Trophoblast cell (in vitro differentiated cells and primary cell): ENCODE results near the gene HLTF.

ENCODE experiments used
- DNase-seq, 2 donors: peaks; one replicate each; pipeline ENCODE4 v3.0.0-alpha.2; 2016
- H2AFZ ChIP-seq: 2 replicates; pipeline ENCODE4 v1.6.1; 2013; ENCODE audit warnings: low read length, moderate library complexity, mild to moderate bottlenecking; ENCODE audit not compliant: insufficient read depth, poor library complexity
- H2AK5ac ChIP-seq: 2 replicates; pipeline ENCODE4 v1.6.1; 2013; ENCODE audit warnings: mild to moderate bottlenecking, low read length
- H2BK120ac ChIP-seq: 2 replicates; pipeline ENCODE4 v1.6.1; 2013; ENCODE audit warnings: low read length, mild to moderate bottlenecking, moderate library complexity; ENCODE audit not compliant: insufficient read depth, poor library complexity
- H2BK12ac ChIP-seq: 2 replicates; pipeline ENCODE4 v1.6.1; 2013; ENCODE audit warnings: mild to moderate bottlenecking, low read length, moderate library complexity
- H2BK5ac ChIP-seq: 2 replicates; pipeline ENCODE4 v1.6.1; 2013; ENCODE audit warnings: low read length, low read depth, moderate library complexity, mild to moderate bottlenecking; ENCODE audit not compliant: poor library complexity
- H3K14ac ChIP-seq: 2 replicates; pipeline ENCODE4 v1.6.1; 2013; ENCODE audit warnings: mild to moderate bottlenecking, low read length
- H3K18ac ChIP-seq: 2 replicates; pipeline ENCODE4 v1.6.1; 2013; ENCODE audit warnings: mild to moderate bottlenecking, low read length
- H3K23ac ChIP-seq: 2 replicates; pipeline ENCODE4 v1.6.1; 2013; ENCODE audit warnings: low read length
- H3K27ac ChIP-seq: 2 replicates; pipeline ENCODE4 v1.5.1; 2013; ENCODE audit warnings: low read depth, mild to moderate bottlenecking, inconsistent platforms, low read length, moderate library complexity
- H3K27me3 ChIP-seq: 2 replicates; pipeline ENCODE4 v1.6.1; 2013; ENCODE audit warnings: inconsistent platforms, mild to moderate bottlenecking, low read length, moderate library complexity; ENCODE audit not compliant: insufficient read depth
- H3K36me3 ChIP-seq, 2 experiments: 1 replicate in 1 of 2; 2 replicates in 1 of 2; pipeline ENCODE4 v1.6.1; 2013; ENCODE audit warnings: low read length in 2 of 2, mild to moderate bottlenecking in 2 of 2, moderate library complexity in 1 of 2; ENCODE audit not compliant: insufficient read depth in 2 of 2, control insufficient read depth in 1 of 2
- H3K4ac ChIP-seq: 2 replicates; pipeline ENCODE4 v1.6.1; 2013; ENCODE audit warnings: low read depth, mild to moderate bottlenecking, low read length, moderate library complexity
- H3K4me1 ChIP-seq, 2 experiments: 1 replicate in 1 of 2; 2 replicates in 1 of 2; pipeline ENCODE4 v1.6.1; 2013; ENCODE audit warnings: low read length in 2 of 2, mild to moderate bottlenecking in 2 of 2, moderate library complexity in 1 of 2; ENCODE audit not compliant: insufficient read depth in 2 of 2, control insufficient read depth in 1 of 2
- H3K4me2 ChIP-seq: 2 replicates; pipeline ENCODE4 v1.6.1; 2013; ENCODE audit warnings: inconsistent platforms, mild to moderate bottlenecking, low read length, moderate library complexity
- H3K4me3 ChIP-seq: 2 replicates; pipeline ENCODE4 v1.5.1; 2013; ENCODE audit warnings: mild to moderate bottlenecking, low read depth, low read length, inconsistent platforms
- H3K79me1 ChIP-seq: one replicate; pipeline ENCODE4 v1.6.1; 2013; ENCODE audit warnings: low read length
- H3K79me2 ChIP-seq: 2 replicates; pipeline ENCODE4 v1.6.1; 2013; ENCODE audit warnings: low read length, mild to moderate bottlenecking; ENCODE audit not compliant: control insufficient read depth, insufficient read depth, poor library complexity
- H3K9ac ChIP-seq: 2 replicates; pipeline ENCODE4 v1.6.1; 2013; ENCODE audit warnings: mild to moderate bottlenecking, low read length
- H3K9me3 ChIP-seq: 2 replicates; pipeline ENCODE4 v1.6.1; 2013; ENCODE audit warnings: low read depth, mild to moderate bottlenecking, control low read depth, inconsistent platforms, low read length; ENCODE audit not compliant: insufficient read depth
- H4K12ac ChIP-seq: 2 replicates; pipeline ENCODE4 v1.6.1; 2013; ENCODE audit warnings: low read depth, mild to moderate bottlenecking, low read length, moderate library complexity
- H4K8ac ChIP-seq: 2 replicates; pipeline ENCODE4 v1.6.1; 2013; ENCODE audit warnings: low read depth, mild to moderate bottlenecking, low read length, moderate library complexity
- H4K91ac ChIP-seq: one replicate; pipeline ENCODE4 v1.6.1; 2013; ENCODE audit warnings: low read depth, mild to moderate bottlenecking, low read length, moderate library complexity
- WGBS: extraction: QIAGEN DNeasy Blood & Tissue Kit; methylation state at CpG from one replicate; pipeline ENCODE4 v1.1.7; 2013; ENCODE audit warnings: missing lambda C conversion rate; ENCODE audit not compliant: insufficient read length, insufficient coverage; ENCODE audit errors: extremely low coverage; 5-methylcytosine and 5-hydroxymethylcytosine counted together

The HLTF gene

GRCh38 chr3:149087208-149087607 lies 875 bp upstream of the HLTF start:
- no peak overlapping the region for H3K18ac ChIP-seq

GRCh38 chr3:149085828-149086231 lies 503 bp downstream of the HLTF start:
- H2BK120ac ChIP-seq = no peak overlapping the region
- H3K4me2 ChIP-seq = peak overlapping the region; percentile 82
- peak overlapping the region; percentile 65 for H4K12ac ChIP-seq
- H2BK5ac ChIP-seq = no peak overlapping the region
- WGBS = no CpG with 5 or more reads among the region's 21 CpGs
- DNase-seq = no peak
- no peak overlapping the region for H3K23ac ChIP-seq
- H3K79me2 ChIP-seq = peaks cover 3% of the 10 kb centered on the region
- H3K9ac ChIP-seq = no peak overlapping the region
- peak overlapping the region; percentile 81 for H4K91ac ChIP-seq
- H3K14ac ChIP-seq = peak overlapping the region; percentile 88
- peak overlapping the region; percentile 97 for H2AFZ ChIP-seq
- peak overlapping the region; percentile 74 for H4K8ac ChIP-seq
- H3K36me3 ChIP-seq = no peaks in the 10 kb centered on the region
- H2BK12ac ChIP-seq = no peak overlapping the region
- peaks cover 3% of the 10 kb centered on the region for H3K9me3 ChIP-seq
- H3K4ac ChIP-seq = no peak overlapping the region
- H3K79me1 ChIP-seq = peaks cover 5% of the 10 kb centered on the region
- H3K18ac ChIP-seq = peak overlapping the region; percentile 91
- H2AK5ac ChIP-seq = no peak overlapping the region
- peak overlapping the region; percentile 74 for H3K4me3 ChIP-seq
- H3K27me3 ChIP-seq = no peaks in the 10 kb centered on the region
- H3K4me1 ChIP-seq = peaks cover 2 to 3% of the 10 kb centered on the region in 2 experiments
- H3K27ac ChIP-seq = no peak overlapping the region

More at GRCh38 chr3:149087208-149087607, 875 bp upstream of the HLTF start:
- H4K8ac ChIP-seq = peak overlapping the region; percentile 3
- peaks cover 2 to 3% of the 10 kb centered on the region in 2 experiments for H3K4me1 ChIP-seq
- H3K27ac ChIP-seq = no peak overlapping the region
- no peak overlapping the region for H4K12ac ChIP-seq
- no peak overlapping the region for H2BK12ac ChIP-seq
- H2BK5ac ChIP-seq = no peak overlapping the region
- WGBS = no CpG with 5 or more reads among the region's 15 CpGs
- H3K79me2 ChIP-seq = peaks cover 3% of the 10 kb centered on the region
- H3K4me3 ChIP-seq = no peak overlapping the region
- peaks cover 5% of the 10 kb centered on the region for H3K79me1 ChIP-seq
- no peak for DNase-seq
- no peak overlapping the region for H3K4me2 ChIP-seq
- no peak overlapping the region for H3K23ac ChIP-seq
- no peak overlapping the region for H2AFZ ChIP-seq
- H3K9me3 ChIP-seq = peaks cover 3% of the 10 kb centered on the region
- H3K36me3 ChIP-seq = no peaks in the 10 kb centered on the region
- no peak overlapping the region for H3K9ac ChIP-seq
- H3K14ac ChIP-seq = no peak overlapping the region
- H3K27me3 ChIP-seq = no peaks in the 10 kb centered on the region
- H4K91ac ChIP-seq = no peak overlapping the region
- H3K4ac ChIP-seq = no peak overlapping the region
- H2AK5ac ChIP-seq = no peak overlapping the region
- H2BK120ac ChIP-seq = no peak overlapping the region

GRCh38 chr3:149081772-149082171 lies 4.6 kb downstream of the HLTF start:
- H3K27ac ChIP-seq = no peak overlapping the region

GRCh38 chr3:149080699-149081091 lies 5.6 kb downstream of the HLTF start:
- Histone ChIP-seq H4K8ac (no peak overlapping the region), H3K4me3 (no peak overlapping the region), H3K79me2 (no peaks in the 10 kb centered on the region), H2BK120ac (no peak overlapping the region), H3K9me3 (no peaks in the 10 kb centered on the region), H2AFZ (no peak overlapping the region), H3K36me3 (no peaks in the 10 kb centered on the region), H3K9ac (no peak overlapping the region), H3K18ac (no peak overlapping the region), H2BK5ac (no peak overlapping the region), H3K14ac (no peak overlapping the region), H3K4me1 (peaks cover 0 to 2% of the 10 kb centered on the region in 2 experiments), H3K4me2 (no peak overlapping the region), H3K27me3 (no peaks in the 10 kb centered on the region), H2AK5ac (no peak overlapping the region), H2BK12ac (no peak overlapping the region), H3K23ac (no peak overlapping the region), H3K4ac (no peak overlapping the region), H3K79me1 (no peaks in the 10 kb centered on the region), H3K27ac (no peak overlapping the region), H4K12ac (no peak overlapping the region), H4K91ac (no peak overlapping the region)
- DNase-seq = peak; percentile 28 to 79
- no CpG with 5 or more reads among the region's 2 CpGs for WGBS

More at GRCh38 chr3:149081772-149082171, 4.6 kb downstream of the HLTF start:
- DNase-seq = no peak
- H3K79me1 ChIP-seq = peaks cover 5% of the 10 kb centered on the region
- H2BK120ac ChIP-seq = no peak overlapping the region
- H4K91ac ChIP-seq = no peak overlapping the region
- H3K79me2 ChIP-seq = peaks cover 3% of the 10 kb centered on the region
- H3K4ac ChIP-seq = no peak overlapping the region
- H4K8ac ChIP-seq = no peak overlapping the region
- no peak overlapping the region for H2BK5ac ChIP-seq
- no peak overlapping the region for H3K23ac ChIP-seq
- H3K4me2 ChIP-seq = no peak overlapping the region
- H3K4me3 ChIP-seq = no peak overlapping the region
- no peak overlapping the region for H2AK5ac ChIP-seq
- H2AFZ ChIP-seq = no peak overlapping the region
- H3K9ac ChIP-seq = no peak overlapping the region
- H3K14ac ChIP-seq = no peak overlapping the region
- H3K36me3 ChIP-seq = no peaks in the 10 kb centered on the region
- H2BK12ac ChIP-seq = no peak overlapping the region
- no peaks in the 10 kb centered on the region for H3K9me3 ChIP-seq
- H3K18ac ChIP-seq = no peak overlapping the region
- WGBS = no CpG with 5 or more reads among the region's 1 CpG
- no peaks in the 10 kb centered on the region for H3K27me3 ChIP-seq
- H4K12ac ChIP-seq = no peak overlapping the region
- H3K4me1 ChIP-seq = peaks cover 2 to 3% of the 10 kb centered on the region in 2 experiments
